ENCODE data around the gene RAB4B. TPM values are rescaled to one million over a fixed set of nuclear protein-coding genes. Genes with fewer than 3 reads are reported as not detected.

RAB4B gene
- total RNA-seq, 1 donor from 2014 or later, result 29.2 TPM

GRCh38 chr19:40791349-40791748, 13.3 kb downstream of the RAB4B start:
- Mint-ChIP-seq H3K4me1 (ENCODE audit: unreplicated experiment) (peaks cover 6% of the 10 kb centered on the region), H3K9me3 (ENCODE audit: unreplicated experiment) (no peaks in the 10 kb centered on the region), H3K27me3 (ENCODE audit: unreplicated experiment) (peaks cover 11% of the 10 kb centered on the region), H3K36me3 (ENCODE audit: low read depth, unreplicated experiment) (peaks cover 13% of the 10 kb centered on the region), H3K4me3 (ENCODE audit: unreplicated experiment) (peak overlapping the region; percentile 12), H3K27ac (ENCODE audit: unreplicated experiment) (no peak overlapping the region)
- DNase-seq (ENCODE audit: low spot score), result no peak
- no peak for TF ChIP-seq CTCF (IDR thresholded peaks at IDR 0.05; ENCODE audit: unreplicated experiment)

DNA sequence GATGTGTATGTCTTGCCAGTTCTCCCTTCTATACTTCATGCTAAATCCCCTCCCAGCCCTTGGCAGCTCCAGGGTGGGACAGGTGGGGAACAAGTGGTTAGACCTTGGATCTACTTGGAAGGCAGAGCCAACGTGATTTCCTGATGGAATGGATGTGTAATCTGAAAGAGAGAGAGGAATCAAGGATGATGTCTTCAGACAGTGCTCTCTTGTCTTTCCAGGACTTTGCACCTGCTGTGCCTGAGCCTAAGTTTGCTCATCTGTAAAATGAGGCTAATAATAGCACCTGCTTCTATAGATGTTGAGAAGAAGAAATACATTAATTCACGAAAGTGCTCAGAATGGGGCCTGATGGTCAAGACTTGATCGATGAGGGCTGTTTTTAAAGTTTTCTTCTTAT, 13.9 kb downstream of the RAB4B start:
- no peak overlapping the region for H3K4me3 Mint-ChIP-seq (ENCODE audit: unreplicated experiment)
- no peak overlapping the region for H3K27ac Mint-ChIP-seq (ENCODE audit: unreplicated experiment)
- no peaks in the 10 kb centered on the region for H3K9me3 Mint-ChIP-seq (ENCODE audit: unreplicated experiment)
- TF ChIP-seq CTCF (IDR thresholded peaks at IDR 0.05; ENCODE audit: unreplicated experiment), result no peak
- H3K36me3 Mint-ChIP-seq (ENCODE audit: low read depth, unreplicated experiment), result peaks cover 13% of the 10 kb centered on the region
- peaks cover 6% of the 10 kb centered on the region for H3K4me1 Mint-ChIP-seq (ENCODE audit: unreplicated experiment)
- peaks cover 9% of the 10 kb centered on the region for H3K27me3 Mint-ChIP-seq (ENCODE audit: unreplicated experiment)
- DNase-seq (ENCODE audit: low spot score), result no peak

GRCh38 chr19:40797166-40797962, 19.3 kb downstream of the RAB4B start:
- peaks cover 17% of the 10 kb centered on the region for H3K36me3 Mint-ChIP-seq (ENCODE audit: low read depth, unreplicated experiment)
- H3K4me1 Mint-ChIP-seq (ENCODE audit: unreplicated experiment), result peaks cover 26% of the 10 kb centered on the region
- TF ChIP-seq CTCF (IDR thresholded peaks at IDR 0.05; ENCODE audit: unreplicated experiment), result no peak
- no peaks in the 10 kb centered on the region for H3K9me3 Mint-ChIP-seq (ENCODE audit: unreplicated experiment)
- peak overlapping the region; percentile 84 for H3K4me3 Mint-ChIP-seq (ENCODE audit: unreplicated experiment)
- DNase-seq (ENCODE audit: low spot score), result no peak
- peaks cover 9% of the 10 kb centered on the region for H3K27me3 Mint-ChIP-seq (ENCODE audit: unreplicated experiment)
- peak overlapping the region; percentile 70 for H3K27ac Mint-ChIP-seq (ENCODE audit: unreplicated experiment)

GRCh38 chr19:40797963-40798682, 20.1 kb downstream of the RAB4B start:
- H3K36me3 Mint-ChIP-seq (ENCODE audit: low read depth, unreplicated experiment), result peaks cover 20% of the 10 kb centered on the region

More at GRCh38 chr19:40797963-40798682, 20.1 kb downstream of the RAB4B start:
- Mint-ChIP-seq H3K27me3 (ENCODE audit: unreplicated experiment) (peaks cover 11% of the 10 kb centered on the region), H3K9me3 (ENCODE audit: unreplicated experiment) (no peaks in the 10 kb centered on the region), H3K4me1 (ENCODE audit: unreplicated experiment) (peaks cover 33% of the 10 kb centered on the region), H3K4me3 (ENCODE audit: unreplicated experiment) (peak overlapping the region; percentile 95), H3K27ac (ENCODE audit: unreplicated experiment) (peak overlapping the region; percentile 88)
- no peak for TF ChIP-seq CTCF (IDR thresholded peaks at IDR 0.05; ENCODE audit: unreplicated experiment)
- DNase-seq (ENCODE audit: low spot score), result peak; percentile 69
